CD4-positive, alpha-beta T cell treated with Interleukin-1 beta for 1 hour (primary cell): ENCODE data around the gene NDC1.
"Not testable (repeated sequence)": the region's sequence is repeated elsewhere in the genome, so short reads cannot be mapped to it uniquely, and the experiment has no call there.

ENCODE experiments used
- DNase-seq, 2 donors: peaks; one replicate each; pipeline ENCODE4 v3.0.0-alpha.2; 2020 to 2022

Gene NDC1

DNA sequence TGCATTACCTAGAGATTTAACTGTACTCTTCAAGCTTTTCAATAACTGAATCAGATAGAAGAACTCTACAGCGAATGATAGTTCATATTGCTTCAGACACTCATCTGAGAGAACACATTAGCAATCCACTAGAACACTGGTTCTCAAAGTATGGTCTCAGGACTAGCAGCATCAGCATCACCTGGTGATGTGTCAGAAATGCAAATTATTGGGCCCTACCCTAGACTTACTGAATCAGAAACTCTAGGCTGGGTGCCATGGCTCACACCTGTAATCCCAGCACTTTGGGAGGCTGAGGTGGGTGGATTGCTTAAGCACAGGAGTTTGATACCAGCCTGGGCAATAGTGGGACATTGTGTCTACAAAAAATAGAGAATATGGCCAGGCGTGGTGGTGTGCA lies 74.2 kb downstream of the NDC1 start:
- no peak for DNase-seq

DNA sequence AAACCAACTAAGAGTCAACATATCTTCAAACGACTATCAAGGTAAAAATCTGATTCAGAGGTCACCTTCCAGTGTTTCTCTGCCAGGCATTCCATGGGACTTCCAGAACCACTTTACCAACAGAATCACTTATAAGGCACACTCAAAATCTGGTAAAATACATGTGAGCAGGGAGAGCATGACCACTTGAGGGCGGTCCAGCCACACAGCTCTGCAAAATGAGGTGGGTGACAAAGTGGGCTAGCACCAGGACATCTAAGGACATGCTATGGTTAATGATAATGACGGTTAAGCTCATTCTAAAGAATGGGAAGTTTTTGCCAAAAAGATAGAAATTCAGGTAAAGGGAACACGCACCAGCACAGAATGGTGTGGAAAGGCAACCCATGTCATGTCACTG lies 74.6 kb downstream of the NDC1 start:
- no peak for DNase-seq

GRCh38 chr1:53760497-53760896 lies 77.6 kb downstream of the NDC1 start:
- DNase-seq, result not testable (repeated sequence)

- no peak for DNase-seq
These were observed 82.2 kb downstream of the NDC1 start for GRCh38 chr1:53755874-53756273.

DNA sequence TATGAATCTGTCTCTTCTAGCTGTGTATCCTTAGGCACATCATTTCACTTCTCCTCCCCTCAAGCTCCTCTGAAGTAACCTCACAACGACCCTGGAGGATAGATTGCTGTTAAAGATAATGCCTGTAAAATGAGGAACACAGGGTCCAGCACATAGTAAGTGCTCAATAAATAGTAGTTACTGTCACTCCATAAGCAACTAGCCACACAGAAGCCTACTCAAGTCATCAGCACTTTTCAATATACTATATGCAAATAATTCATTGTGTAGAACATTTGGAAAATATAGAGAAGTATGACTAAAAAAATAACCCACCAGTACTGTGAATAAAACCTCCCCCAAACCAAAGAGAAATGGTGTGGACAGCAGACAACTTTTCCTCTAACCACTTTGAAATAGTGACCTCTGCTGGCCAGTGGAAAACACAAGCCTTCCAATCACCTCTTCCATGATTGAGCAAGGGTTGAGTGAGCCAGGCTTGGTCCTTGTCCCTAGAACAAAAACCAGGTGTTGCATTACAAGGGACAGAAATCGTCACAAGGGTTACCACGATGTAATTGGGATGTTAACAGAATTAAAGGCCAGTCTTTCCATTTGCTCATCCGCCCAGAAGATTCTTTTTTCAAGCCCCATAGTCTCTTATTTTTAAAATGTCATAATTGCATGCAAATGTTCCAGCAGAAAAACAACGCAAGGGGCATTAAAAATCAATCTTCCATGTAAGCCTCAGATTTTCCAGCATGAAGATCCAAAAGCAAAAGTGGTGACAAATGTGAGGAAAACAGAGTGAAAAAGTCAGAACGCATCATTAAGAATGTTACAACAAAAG lies 83.4 kb downstream of the NDC1 start:
- peak in 1 of 2 donors; percentile 25 for DNase-seq

- no peak for DNase-seq
These were observed 85.8 kb downstream of the NDC1 start for GRCh38 chr1:53752281-53752680.

GRCh38 chr1:53747841-53748240 lies 90.3 kb downstream of the NDC1 start:
- DNase-seq, result no peak

DNA sequence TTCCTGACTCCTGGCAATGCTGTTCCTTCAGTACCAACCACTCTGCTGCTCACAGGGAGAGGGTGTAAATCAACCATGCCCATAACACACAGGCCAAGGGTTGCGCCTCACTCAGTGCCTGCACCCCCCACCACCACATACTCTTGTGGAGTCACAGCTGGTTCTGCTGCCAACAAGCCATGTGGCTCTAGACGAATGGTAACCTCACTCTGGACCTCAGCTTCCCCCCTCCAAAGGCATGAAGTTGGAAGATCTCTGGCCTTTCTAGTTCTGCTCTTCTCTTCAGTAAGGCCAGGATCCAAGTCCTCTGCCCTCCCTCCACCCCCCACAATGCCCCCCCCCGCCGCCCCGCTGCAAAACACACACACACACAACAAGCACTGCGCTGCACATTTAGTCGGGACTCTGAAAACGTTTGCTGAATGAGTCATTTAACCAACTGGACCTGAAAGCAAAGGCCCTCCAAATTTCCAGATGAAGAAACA lies 97.4 kb downstream of the NDC1 start:
- DNase-seq, result no peak

GRCh38 chr1:53739109-53739681 lies 98.9 kb downstream of the NDC1 start, which contains the start of gene GLIS1:
Gene GLIS1, minus strand, starts transcription at chr1:53739164. Its CDS starts 1,100 bp downstream, at chr1:53738064.
- DNase-seq, result peak; percentile 31 to 63

DNA sequence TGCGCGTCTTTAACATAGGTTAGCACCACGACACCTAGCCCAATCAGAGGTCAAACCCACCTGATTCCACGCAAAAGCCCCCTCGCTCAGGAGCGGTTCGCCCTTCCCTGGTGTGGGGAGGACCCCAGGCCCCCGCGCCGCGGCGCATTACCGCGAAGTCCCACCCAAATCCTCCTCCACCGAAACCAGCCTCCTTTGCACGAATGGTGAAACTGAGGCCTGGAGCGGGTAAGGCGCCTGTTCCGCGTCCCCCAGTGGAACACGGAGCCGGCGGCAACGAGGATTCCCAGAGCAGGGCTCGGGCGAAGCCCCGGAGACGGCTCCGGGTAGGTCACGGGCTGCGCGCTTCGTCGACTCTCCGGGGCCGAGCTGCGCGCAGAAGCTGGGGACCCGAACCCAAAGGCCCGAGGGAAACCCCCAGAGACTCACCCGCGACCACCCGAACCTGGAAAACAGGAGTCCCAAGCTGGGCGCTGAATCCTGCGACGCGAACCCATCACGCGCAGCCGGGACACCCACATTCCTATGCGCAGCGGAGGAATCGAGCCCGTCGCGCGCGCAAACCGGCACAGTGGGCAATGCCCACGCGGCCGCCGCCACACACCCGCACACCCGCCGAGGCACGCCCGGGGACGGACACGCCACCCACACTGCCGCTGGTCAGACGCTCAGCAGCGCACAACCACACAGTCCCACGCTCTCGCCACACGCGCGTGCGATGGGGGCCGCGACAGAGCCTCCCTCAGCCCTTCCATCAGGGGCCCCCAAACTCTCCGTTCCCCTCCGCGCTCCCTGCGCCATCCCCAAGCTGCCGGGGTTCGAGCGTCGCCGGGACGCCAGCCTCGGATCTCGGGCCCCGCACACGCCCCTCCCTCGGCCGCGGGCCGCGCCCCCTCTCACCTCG lies 99.6 kb downstream of the NDC1 start:
- no peak for DNase-seq

DNA sequence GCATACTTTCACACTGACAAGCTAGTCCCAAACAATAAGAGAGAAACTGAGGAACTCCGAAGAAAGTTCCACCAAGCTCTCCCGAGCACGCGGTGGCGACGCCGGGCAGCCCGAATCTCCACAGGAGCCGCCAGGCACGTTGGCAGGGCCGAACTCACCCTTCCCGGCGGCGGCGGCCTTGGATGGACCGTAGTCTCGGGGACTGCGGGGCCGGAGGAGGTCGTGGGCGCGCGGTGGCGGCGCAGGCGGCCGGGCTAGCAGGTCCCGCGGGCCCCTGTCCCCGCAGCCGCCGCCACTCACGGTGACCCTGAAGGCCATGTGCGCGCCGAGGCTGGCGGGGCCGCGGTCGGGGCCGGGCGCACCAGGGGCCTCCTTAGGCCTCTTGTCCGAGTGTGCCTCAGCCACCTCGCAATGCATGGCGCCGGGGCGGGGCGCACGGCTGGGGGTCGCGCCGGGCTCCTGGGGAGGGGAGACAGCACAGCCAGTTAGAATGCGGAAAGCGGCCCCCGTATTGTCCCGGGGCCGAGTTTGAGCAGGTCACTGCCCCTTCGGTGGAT lies 100.4 kb downstream of the NDC1 start:
- DNase-seq, result no peak

DNA sequence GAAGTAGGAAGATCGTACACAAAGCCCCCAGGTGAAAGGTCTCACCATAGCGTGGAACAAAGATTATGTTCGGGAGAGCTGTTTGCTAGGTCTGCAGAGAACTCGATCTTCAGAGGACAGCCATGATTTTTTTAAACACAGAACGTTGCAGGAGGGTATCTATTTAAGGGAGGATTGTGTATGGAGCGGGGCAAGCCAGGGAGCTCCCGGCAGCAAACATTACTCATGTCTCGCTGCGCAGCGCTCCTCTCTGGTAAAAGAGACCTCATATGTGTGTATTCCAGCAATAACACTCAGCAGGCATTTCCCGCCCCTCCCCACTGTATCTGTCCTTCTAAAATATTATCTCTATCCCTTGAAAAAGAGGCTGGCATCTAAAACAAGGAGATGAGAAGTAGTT lies 101.8 kb downstream of the NDC1 start:
- no peak for DNase-seq

- no peak for DNase-seq
These were observed 102.4 kb downstream of the NDC1 start for GRCh38 chr1:53735681-53736080.

DNA sequence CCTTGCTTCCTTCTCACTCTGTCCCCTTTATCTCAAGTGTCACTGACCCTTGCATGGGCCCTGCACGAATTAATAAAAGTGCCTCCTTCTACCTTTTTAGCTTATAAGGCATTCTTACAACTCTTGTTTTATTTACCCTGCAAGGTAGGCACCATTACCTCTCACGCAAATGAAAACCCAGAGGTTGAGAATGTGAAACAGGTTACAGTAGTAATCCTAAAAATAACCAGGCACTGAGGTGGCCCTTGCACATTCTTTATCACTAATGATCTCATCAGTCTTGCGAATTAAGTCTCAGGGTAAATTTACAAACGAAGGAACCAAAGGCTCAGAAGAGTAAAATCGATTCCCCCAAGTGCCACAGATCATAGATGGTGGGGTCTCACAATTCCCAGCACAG lies 102.8 kb downstream of the NDC1 start:
- no peak for DNase-seq

DNA sequence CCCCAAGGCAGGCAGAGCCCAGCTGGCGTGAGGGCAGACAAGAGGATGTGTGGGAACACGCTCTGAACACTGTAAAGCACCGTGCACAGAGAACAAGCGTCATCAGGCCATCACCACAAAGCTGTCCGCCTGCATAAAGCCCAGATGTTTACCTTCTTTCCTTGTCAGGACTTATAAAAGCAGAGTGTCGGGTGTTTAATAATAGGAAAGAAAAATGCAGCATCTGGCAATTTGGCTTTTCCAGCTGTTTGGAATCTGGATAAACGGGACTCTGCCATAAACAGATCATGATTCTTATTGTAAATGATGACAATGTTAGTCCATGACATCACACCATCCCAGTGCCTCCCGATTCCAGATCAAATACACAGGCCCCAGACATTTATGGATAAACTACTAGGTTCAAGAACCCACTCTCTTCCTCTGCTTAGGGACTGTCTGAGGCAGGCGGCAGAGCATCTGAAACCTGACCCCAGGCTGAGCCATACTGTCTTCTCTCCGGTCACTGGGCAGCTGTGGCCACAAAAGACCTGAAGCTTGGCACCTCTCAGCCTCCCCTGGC lies 103.4 kb downstream of the NDC1 start:
- no peak for DNase-seq

GRCh38 chr1:53733975-53734649 lies 104.0 kb downstream of the NDC1 start:
- no peak for DNase-seq

DNA sequence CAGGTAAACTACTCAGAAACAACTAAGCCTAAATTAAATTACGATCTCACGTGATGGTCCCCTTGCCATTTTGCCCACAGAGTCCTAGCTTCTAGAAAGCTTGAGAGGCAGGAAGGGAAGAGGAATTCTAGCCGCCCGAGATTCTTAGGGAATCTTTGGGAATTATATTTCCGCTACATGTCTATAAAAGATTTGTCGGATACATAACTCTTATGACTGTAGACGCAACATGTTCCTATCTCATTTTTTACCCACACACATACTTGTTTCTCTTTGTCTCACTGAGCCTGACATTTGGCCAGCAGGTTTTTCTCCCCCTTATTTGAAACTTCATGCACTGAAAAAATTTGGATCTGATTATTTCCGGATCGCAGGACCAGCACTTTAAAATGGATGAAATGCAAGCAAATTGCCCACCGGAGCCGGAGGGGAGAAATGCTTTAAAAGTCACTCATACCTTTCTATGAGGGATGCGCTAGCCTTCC lies 104.6 kb downstream of the NDC1 start:
- no peak for DNase-seq

DNA sequence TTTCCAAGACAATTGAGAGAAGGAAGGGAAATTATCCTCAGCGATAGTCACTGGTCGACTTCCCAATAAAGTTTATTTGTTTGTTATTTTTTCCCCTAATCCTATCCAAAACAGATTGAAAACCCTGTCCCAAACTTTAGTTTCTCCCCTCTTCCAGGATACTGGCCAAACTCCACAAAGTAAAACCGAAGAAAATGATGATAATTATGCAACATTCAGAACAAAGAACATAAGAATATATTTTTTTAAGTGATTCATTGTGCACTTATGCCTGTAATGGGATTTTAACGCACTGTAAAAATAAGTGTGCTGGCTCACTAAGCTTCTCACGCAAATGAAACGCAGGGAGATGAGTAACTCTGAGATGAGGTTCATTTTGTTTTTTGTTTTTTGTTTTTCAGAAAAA lies 105.2 kb downstream of the NDC1 start:
- DNase-seq, result no peak

DNA sequence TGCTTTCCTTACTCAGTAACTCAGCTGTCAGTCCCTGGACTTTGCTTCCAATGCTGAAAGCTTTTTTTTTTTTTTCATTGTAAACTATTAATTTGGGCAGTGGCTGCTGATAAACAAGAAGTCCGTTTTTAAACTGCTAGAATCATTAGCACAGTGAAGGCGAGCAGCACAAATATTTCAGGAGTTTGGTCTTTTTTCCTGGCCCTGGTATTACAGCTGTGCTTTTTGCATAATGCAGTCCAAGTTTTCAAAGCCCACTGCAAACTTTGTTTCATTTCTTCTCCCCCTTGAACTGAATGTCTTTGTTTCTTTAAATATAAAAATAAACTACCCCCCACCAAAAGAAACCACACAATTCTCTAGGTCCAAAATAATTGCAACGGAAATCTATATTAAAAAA lies 105.7 kb downstream of the NDC1 start:
- DNase-seq, result no peak

DNA sequence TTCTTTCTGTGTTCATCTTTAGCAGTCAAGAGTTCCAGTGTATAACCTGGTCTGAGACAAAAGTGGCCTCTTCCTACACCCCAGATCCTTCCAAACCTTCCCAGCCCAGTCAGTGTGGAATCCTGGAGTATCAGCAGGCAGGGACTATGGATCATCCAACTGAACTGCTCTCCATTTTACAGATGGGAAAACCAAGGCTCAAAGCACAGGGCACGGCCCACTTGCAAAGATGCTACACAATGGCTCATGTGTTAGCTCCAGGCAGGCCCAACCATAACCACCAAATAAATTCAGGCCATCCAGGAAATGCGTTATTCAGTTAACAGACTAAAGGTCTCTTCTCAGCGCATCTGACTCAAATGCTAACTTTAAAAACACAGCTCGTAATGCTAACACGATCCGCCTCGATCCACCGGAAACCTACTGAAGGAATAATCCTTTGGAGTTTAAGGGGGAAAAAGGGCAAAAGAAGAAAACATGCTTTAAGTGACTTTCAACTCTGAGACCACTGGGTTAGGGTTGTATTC lies 106.3 kb downstream of the NDC1 start:
- DNase-seq, result no peak

GRCh38 chr1:53731043-53731600 lies 107.0 kb downstream of the NDC1 start:
- no peak for DNase-seq
